WERI-Rb-1 (cell line): Measurements from ENCODE around the gene FTO.

Source experiments
- DNase-seq: peaks from one replicate; pipeline ENCODE4 v3.0.0-alpha.2; 2020
- H3K27ac ChIP-seq: fragments of 250-450 bp; sonication (Bioruptor Pico); 2 replicates; pipeline ENCODE4 v1.5.1; 2020; ENCODE audit warnings: mild to moderate bottlenecking, moderate library complexity
- H3K27me3 ChIP-seq: fragments of 250-450 bp; sonication (Bioruptor Pico); 2 replicates; pipeline ENCODE4 v1.5.1; 2021; ENCODE audit warnings: mild to moderate bottlenecking, low read depth, moderate library complexity; ENCODE audit not compliant: insufficient read depth, severe bottlenecking
- H3K36me3 ChIP-seq: fragments of 250-450 bp; sonication (Bioruptor Pico); 2 replicates; pipeline ENCODE4 v1.5.1; 2020; ENCODE audit warnings: mild to moderate bottlenecking, moderate library complexity
- H3K4me3 ChIP-seq: 2 replicates; pipeline ENCODE4 v1.5.1; 2011; ENCODE audit warnings: low read depth, mild to moderate bottlenecking, control low read depth, low read length
- H3K9me3 ChIP-seq: fragments of 250-450 bp; sonication (Bioruptor Pico); 2 replicates; pipeline ENCODE4 v1.5.1; 2021; ENCODE audit warnings: mild to moderate bottlenecking, moderate library complexity; ENCODE audit not compliant: severe bottlenecking
- TF ChIP-seq, protein P1 (sequence below): IDR thresholded peaks from 2 replicates; pipeline ENCODE4 v1.5.1; 2011; ENCODE audit warnings: low read depth, mild to moderate bottlenecking, control low read depth, inconsistent platforms, low read length

FTO gene

DNA sequence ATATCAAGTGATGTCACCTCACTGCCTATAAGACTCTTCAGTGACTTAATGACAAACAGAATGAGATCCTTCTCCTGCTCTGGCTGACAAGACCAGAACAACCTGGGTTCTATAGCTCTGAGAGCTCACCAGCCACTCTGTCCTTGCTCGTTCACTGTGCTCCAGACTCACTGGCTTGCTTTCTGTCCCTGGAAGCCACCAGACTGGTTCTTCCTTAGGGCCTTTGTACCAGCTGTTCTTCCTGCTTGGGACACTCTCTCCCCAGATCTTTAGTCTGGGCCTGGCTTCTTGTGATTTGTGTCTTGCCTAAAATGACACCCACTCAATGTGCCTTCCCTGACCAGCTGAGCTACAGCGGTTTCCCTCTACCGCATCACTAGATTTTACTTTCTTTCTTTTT lies 76.1 kb downstream of the FTO start:
- Histone ChIP-seq H3K27me3 (no peaks in the 10 kb centered on the region), H3K36me3 (no peaks in the 10 kb centered on the region), H3K4me3 (no peak overlapping the region), H3K9me3 (no peaks in the 10 kb centered on the region), H3K27ac (no peak overlapping the region)
- TF ChIP-seq, protein P1, sequence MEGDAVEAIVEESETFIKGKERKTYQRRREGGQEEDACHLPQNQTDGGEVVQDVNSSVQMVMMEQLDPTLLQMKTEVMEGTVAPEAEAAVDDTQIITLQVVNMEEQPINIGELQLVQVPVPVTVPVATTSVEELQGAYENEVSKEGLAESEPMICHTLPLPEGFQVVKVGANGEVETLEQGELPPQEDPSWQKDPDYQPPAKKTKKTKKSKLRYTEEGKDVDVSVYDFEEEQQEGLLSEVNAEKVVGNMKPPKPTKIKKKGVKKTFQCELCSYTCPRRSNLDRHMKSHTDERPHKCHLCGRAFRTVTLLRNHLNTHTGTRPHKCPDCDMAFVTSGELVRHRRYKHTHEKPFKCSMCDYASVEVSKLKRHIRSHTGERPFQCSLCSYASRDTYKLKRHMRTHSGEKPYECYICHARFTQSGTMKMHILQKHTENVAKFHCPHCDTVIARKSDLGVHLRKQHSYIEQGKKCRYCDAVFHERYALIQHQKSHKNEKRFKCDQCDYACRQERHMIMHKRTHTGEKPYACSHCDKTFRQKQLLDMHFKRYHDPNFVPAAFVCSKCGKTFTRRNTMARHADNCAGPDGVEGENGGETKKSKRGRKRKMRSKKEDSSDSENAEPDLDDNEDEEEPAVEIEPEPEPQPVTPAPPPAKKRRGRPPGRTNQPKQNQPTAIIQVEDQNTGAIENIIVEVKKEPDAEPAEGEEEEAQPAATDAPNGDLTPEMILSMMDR, result no peak
- DNase-seq, result no peak

DNA sequence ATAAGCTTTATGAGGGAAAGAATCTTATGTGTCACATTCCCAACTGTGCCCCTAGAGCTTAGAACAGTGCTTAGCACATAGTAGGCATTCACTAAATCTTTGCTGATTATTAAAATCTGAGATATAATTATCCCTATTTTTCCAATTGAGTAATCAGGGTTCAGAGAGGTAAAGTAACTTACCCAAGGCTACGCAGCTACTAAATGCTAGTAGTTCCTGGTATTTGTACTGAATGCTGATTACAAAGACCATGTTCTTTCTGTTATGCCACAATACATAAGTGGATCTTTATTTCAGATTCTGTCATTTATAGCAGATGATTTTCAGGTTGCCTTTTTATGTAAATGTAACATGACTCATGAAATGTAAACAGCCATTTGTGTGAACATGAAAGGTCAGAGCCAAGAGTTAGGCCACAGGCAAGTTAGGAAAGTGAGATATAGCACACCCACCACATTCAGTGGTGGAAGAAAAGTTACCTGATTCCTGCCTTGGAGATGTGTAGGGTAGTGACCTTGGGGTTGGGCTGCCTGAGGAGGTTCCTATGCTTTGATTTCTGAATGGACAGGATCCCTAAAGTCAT lies 77.2 kb downstream of the FTO start:
- Histone ChIP-seq H3K27me3 (no peaks in the 10 kb centered on the region), H3K36me3 (no peaks in the 10 kb centered on the region), H3K27ac (no peak overlapping the region), H3K9me3 (no peaks in the 10 kb centered on the region), H3K4me3 (no peak overlapping the region)
- no peak for DNase-seq
- TF ChIP-seq, protein P1, result no peak

DNA sequence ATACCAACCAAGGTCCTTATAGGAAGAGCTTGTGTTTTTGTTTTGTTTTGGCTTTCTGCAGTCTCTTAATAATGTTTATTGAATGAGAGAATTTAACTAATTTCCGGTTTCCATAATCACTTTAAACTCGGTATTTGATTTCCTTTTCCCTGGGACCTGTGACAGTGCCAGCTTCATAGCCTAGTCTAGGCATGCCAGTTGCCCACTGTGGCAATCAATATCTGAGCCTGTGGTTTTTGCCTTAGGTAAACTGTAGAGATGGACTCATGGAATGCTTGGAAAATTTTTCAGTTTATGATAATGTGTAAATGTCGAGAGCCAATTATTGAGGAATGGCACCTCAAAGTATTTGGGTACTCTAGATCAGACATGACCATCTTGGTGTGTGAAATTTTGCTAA lies 78.2 kb downstream of the FTO start:
- no peak for DNase-seq
- Histone ChIP-seq H3K4me3 (no peak overlapping the region), H3K27ac (no peak overlapping the region), H3K9me3 (no peaks in the 10 kb centered on the region), H3K36me3 (no peaks in the 10 kb centered on the region), H3K27me3 (no peaks in the 10 kb centered on the region)
- TF ChIP-seq, protein P1, result no peak

DNA sequence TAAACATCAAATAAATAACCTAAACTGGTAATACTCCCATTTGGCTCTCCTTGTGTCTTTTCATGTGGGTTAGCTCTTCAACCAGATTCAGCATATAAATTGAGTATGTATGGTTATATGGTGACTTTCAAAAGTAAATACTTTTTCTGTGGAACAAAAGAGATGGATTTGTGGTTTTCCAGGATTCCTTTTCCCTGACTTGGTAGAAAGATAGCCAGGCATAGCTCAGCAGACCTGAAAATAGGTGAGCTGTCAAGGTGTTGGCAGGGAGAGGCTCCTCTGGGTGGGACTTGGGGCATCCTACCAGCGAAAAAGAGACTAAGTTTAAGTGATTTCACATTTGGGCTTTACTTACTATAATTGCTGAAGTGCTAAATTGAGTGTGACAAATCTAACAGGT lies 80.3 kb downstream of the FTO start:
- DNase-seq, result no peak
- Histone ChIP-seq H3K9me3 (no peaks in the 10 kb centered on the region), H3K27ac (no peak overlapping the region), H3K4me3 (no peak overlapping the region), H3K36me3 (no peaks in the 10 kb centered on the region), H3K27me3 (no peaks in the 10 kb centered on the region)
- TF ChIP-seq, protein P1, result no peak

DNA sequence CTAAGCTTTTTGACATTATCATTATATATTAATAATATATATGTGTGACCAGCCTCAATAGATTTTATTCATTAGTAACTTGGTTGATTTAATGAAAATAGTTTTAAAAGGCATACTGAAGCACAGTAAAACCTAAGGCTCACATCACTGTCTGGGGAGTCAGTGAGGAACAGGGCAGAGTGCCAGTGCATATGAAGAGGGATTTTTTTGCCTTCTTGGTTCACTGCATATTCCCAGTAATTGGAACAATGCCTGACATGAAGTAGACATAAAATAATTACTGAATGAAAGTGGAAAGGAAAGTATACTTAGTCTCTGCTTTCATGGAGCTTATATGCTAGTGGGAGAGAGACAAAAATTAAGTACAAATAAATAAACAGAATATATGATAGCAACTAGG lies 81.1 kb downstream of the FTO start:
- no peaks in the 10 kb centered on the region for H3K27me3 ChIP-seq
- no peak overlapping the region for H3K4me3 ChIP-seq
- H3K27ac ChIP-seq, result no peak overlapping the region
- TF ChIP-seq, protein P1, result no peak
- DNase-seq, result no peak
- H3K9me3 ChIP-seq, result no peaks in the 10 kb centered on the region
- no peaks in the 10 kb centered on the region for H3K36me3 ChIP-seq

DNA sequence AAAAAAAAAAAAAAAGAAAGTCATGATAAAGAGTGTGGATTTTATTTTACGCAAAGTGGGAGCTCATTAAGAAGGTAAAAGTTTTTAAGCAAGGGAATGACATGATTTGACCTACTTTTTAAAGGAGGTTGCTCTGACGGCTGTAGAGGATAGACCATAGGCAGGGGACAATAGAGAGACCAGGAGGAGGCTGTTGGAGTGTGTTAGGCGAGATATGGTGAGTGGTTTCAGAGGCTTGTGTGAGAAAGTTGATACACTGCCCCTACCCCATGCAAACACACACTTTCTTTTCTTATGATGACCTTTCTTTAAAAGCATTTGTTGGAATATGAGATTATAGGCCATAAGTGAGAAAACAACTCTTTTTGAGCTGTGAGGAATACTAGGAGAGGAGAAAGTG lies 82.0 kb downstream of the FTO start:
- Histone ChIP-seq H3K36me3 (no peaks in the 10 kb centered on the region), H3K27me3 (no peaks in the 10 kb centered on the region), H3K4me3 (no peak overlapping the region), H3K27ac (no peak overlapping the region), H3K9me3 (no peaks in the 10 kb centered on the region)
- TF ChIP-seq, protein P1, result no peak
- DNase-seq, result no peak
